ENCODE measurements around the gene FBRS.

Gene FBRS

GRCh38 chr16:30697264-30698138 lies 39.3 kb downstream of the FBRS start:
- peaks cover 33% of the 10 kb centered on the region for H3K79me2 ChIP-seq (ENCODE audit: insufficient read depth, low read length)
- peak overlapping the region; percentile 95 for H3K27ac ChIP-seq (ENCODE audit: low read depth, low read length)
- peaks cover 9% of the 10 kb centered on the region; the same call in 1 of the 2 replicates for H3F3A ChIP-seq (ENCODE audit: insufficient read depth)
- no peaks in the 10 kb centered on the region for H4K20me1 ChIP-seq (ENCODE audit: low read depth, low read length)
- H3K9me3 ChIP-seq (ENCODE audit: insufficient read depth, low read length), result no peaks in the 10 kb centered on the region
- peaks cover 16% of the 10 kb centered on the region for H3K36me3 ChIP-seq (ENCODE audit: low read length)
- no peaks in the 10 kb centered on the region for H3K9me2 ChIP-seq (replicated peaks; ENCODE audit: insufficient read depth, low read length)
- no peaks in the 10 kb centered on the region for H3K27me3 ChIP-seq (ENCODE audit: low read length)
- peak overlapping the region; percentile 100 for H3K9ac ChIP-seq (ENCODE audit: low read length)
- peak overlapping the region; percentile 83 for H3K4me2 ChIP-seq (ENCODE audit: low read depth, low read length, poor library complexity, severe bottlenecking)
- peak overlapping the region; percentile 73 for H2AFZ ChIP-seq (ENCODE audit: low read depth, low read length, severe bottlenecking)
- TF ChIP-seq EZH2phosphoT487 (conservative IDR thresholded peaks at IDR 0.05; ENCODE audit: low read length) (no peak), CTCF (IDR thresholded peaks at IDR 0.05; ENCODE audit: insufficient read depth, low read length, poor library complexity, severe bottlenecking) (no peak)
- peak overlapping the region; percentile 87 for H3K4me3 ChIP-seq (ENCODE audit: insufficient read depth, low read length, poor library complexity, severe bottlenecking)

GRCh38 chr16:30698139-30698815 lies 40.0 kb downstream of the FBRS start:
- H3K9me3 ChIP-seq (ENCODE audit: insufficient read depth, low read length), result no peaks in the 10 kb centered on the region
- H3K4me3 ChIP-seq (ENCODE audit: insufficient read depth, low read length, poor library complexity, severe bottlenecking), result peak overlapping the region; percentile 87
- peaks cover 20% of the 10 kb centered on the region for H3K36me3 ChIP-seq (ENCODE audit: low read length)
- TF ChIP-seq CTCF (IDR thresholded peaks at IDR 0.05; ENCODE audit: insufficient read depth, low read length, poor library complexity, severe bottlenecking) (no peak), EZH2phosphoT487 (conservative IDR thresholded peaks at IDR 0.05; ENCODE audit: low read length) (no peak)
- peak overlapping the region; percentile 95 for H3K27ac ChIP-seq (ENCODE audit: low read depth, low read length)
- peaks cover 33% of the 10 kb centered on the region for H3K79me2 ChIP-seq (ENCODE audit: insufficient read depth, low read length)
- H2AFZ ChIP-seq (ENCODE audit: low read depth, low read length, severe bottlenecking), result peak overlapping the region; percentile 74
- no peaks in the 10 kb centered on the region for H3K27me3 ChIP-seq (ENCODE audit: low read length)
- peaks cover 9% of the 10 kb centered on the region; the same call in 1 of the 2 replicates for H3F3A ChIP-seq (ENCODE audit: insufficient read depth)
- H3K4me2 ChIP-seq (ENCODE audit: low read depth, low read length, poor library complexity, severe bottlenecking), result peak overlapping the region; percentile 83
- no peaks in the 10 kb centered on the region for H3K9me2 ChIP-seq (replicated peaks; ENCODE audit: insufficient read depth, low read length)
- no peaks in the 10 kb centered on the region for H4K20me1 ChIP-seq (ENCODE audit: low read depth, low read length)
- H3K9ac ChIP-seq (ENCODE audit: low read length), result peak overlapping the region; percentile 100

- Histone ChIP-seq H3K79me2 (ENCODE audit: insufficient read depth, low read length) (peaks cover 33% of the 10 kb centered on the region), H2AFZ (ENCODE audit: low read depth, low read length, severe bottlenecking) (peak within 1 kb of the TSS; percentile 74), H3K9me2 (replicated peaks; ENCODE audit: insufficient read depth, low read length) (no peaks in the 10 kb centered on the region), H3K27ac (ENCODE audit: low read depth, low read length) (peak within 1 kb of the TSS; percentile 95), H3K9ac (ENCODE audit: low read length) (peak within 1 kb of the TSS; percentile 100), H3K9me3 (ENCODE audit: insufficient read depth, low read length) (no peaks in the 10 kb centered on the region), H3F3A (ENCODE audit: insufficient read depth) (peaks cover 9% of the 10 kb centered on the region; the same call in 1 of the 2 replicates), H3K27me3 (ENCODE audit: low read length) (no peaks in the 10 kb centered on the region), H3K36me3 (ENCODE audit: low read length) (peaks cover 22% of the 10 kb centered on the region), H4K20me1 (ENCODE audit: low read depth, low read length) (no peaks in the 10 kb centered on the region), H3K4me3 (ENCODE audit: insufficient read depth, low read length, poor library complexity, severe bottlenecking) (peak within 1 kb of the TSS; percentile 87), H3K4me2 (ENCODE audit: low read depth, low read length, poor library complexity, severe bottlenecking) (peak within 1 kb of the TSS; percentile 83)
- TF ChIP-seq CTCF (IDR thresholded peaks at IDR 0.05; ENCODE audit: insufficient read depth, low read length, poor library complexity, severe bottlenecking) (no peak), EZH2phosphoT487 (conservative IDR thresholded peaks at IDR 0.05; ENCODE audit: low read length) (no peak)
Observed at GRCh38 chr16:30698816-30699614, 40.8 kb downstream of the FBRS start, which contains the start of gene SRCAP. Gene SRCAP, plus strand, starts transcription at chr16:30699171. Its CDS starts 1,654 bp downstream, at chr16:30700825.
